Liver (tissue), 9 donors: ENCODE data around the gene TRPC4AP. TPM values are rescaled to one million over a fixed set of nuclear protein-coding genes. Genes with fewer than 3 reads are reported as not detected.

Experiments used
- DNase-seq: peaks from one replicate; pipeline ENCODE4 v3.0.0-alpha.2; 2017; ENCODE audit warnings: low spot score
- H3K27ac ChIP-seq, 2 donors: one replicate each; pipeline ENCODE4 v1.7.0; 2013; ENCODE audit warnings: inconsistent platforms in 2 of 2, low read length in 2 of 2, control low read depth in 1 of 2, low read depth in 1 of 2, mild to moderate bottlenecking in 1 of 2
- H3K27me3 ChIP-seq, 4 donors: one replicate each; pipeline versions ENCODE4 v1.6.1 to v1.7.0; 2013; ENCODE audit warnings: low read length in 3 of 4, inconsistent platforms in 1 of 4, mild to moderate bottlenecking in 1 of 4, moderate library complexity in 1 of 4; ENCODE audit not compliant: control insufficient read depth in 4 of 4, insufficient read depth in 4 of 4
- H3K36me3 ChIP-seq, 4 donors: one replicate each; pipeline versions ENCODE4 v1.6.1 to v1.7.0; 2013; ENCODE audit warnings: low read length in 3 of 4, mild to moderate bottlenecking in 3 of 4, low read depth in 1 of 4, moderate library complexity in 1 of 4; ENCODE audit not compliant: control insufficient read depth in 4 of 4, insufficient read depth in 3 of 4
- H3K4me1 ChIP-seq, 4 donors: one replicate each; pipeline versions ENCODE4 v1.6.1 to v1.7.0; 2013; ENCODE audit warnings: low read length in 3 of 4, mild to moderate bottlenecking in 3 of 4, moderate library complexity in 1 of 4; ENCODE audit not compliant: control insufficient read depth in 4 of 4, insufficient read depth in 4 of 4
- H3K4me3 ChIP-seq, 3 donors: one replicate each; pipeline versions ENCODE4 v1.6.1 to v1.7.0; 2013; ENCODE audit warnings: low read length in 3 of 3, control low read depth in 1 of 3, low read depth in 1 of 3, mild to moderate bottlenecking in 1 of 3
- H3K9ac ChIP-seq, 2 donors: one replicate each; pipeline ENCODE4 v1.7.0; 2013; ENCODE audit warnings: low read length in 2 of 2, mild to moderate bottlenecking in 2 of 2, moderate library complexity in 2 of 2, control low read depth in 1 of 2, low read depth in 1 of 2
- H3K9me3 ChIP-seq, 4 donors: one replicate each; pipeline versions ENCODE4 v1.6.1 to v1.7.0; 2013; ENCODE audit warnings: low read length in 3 of 4; ENCODE audit not compliant: control insufficient read depth in 4 of 4
- ATF3 ChIP-seq: IDR thresholded peaks from 2 replicates; pipeline ENCODE4 v1.6.1; 2016; ENCODE audit warnings: antibody characterized with exemption
- FOXA1 ChIP-seq: IDR thresholded peaks from 2 replicates; pipeline ENCODE4 v1.6.1; 2016; ENCODE audit warnings: antibody characterized with exemption
- FOXA2 ChIP-seq: IDR thresholded peaks from 2 replicates; pipeline ENCODE4 v1.6.1; 2016; ENCODE audit warnings: antibody characterized with exemption
- GABPA ChIP-seq, 2 donors: IDR thresholded peaks in 1 of 2; conservative IDR thresholded peaks in 1 of 2; 2 replicates each; pipeline ENCODE4 v1.6.1; 2016; ENCODE audit warnings: antibody characterized with exemption in 2 of 2, mild to moderate bottlenecking in 1 of 2, moderate library complexity in 1 of 2
- HNF4A ChIP-seq, 2 donors: conservative IDR thresholded peaks; 2 replicates each; pipeline ENCODE4 v1.6.1; 2016; ENCODE audit warnings: antibody characterized with exemption in 2 of 2, mild to moderate bottlenecking in 2 of 2
- HNF4G ChIP-seq: IDR thresholded peaks from 2 replicates; pipeline ENCODE4 v1.6.1; 2016; ENCODE audit warnings: antibody characterized with exemption
- JUND ChIP-seq, 2 donors: IDR thresholded peaks; 2 replicates each; pipeline ENCODE4 v1.6.1; 2016; ENCODE audit warnings: antibody characterized with exemption in 2 of 2
- MAX ChIP-seq: IDR thresholded peaks from 2 replicates; pipeline ENCODE4 v1.6.1; 2016; ENCODE audit warnings: antibody characterized with exemption
- NR2F2 ChIP-seq: IDR thresholded peaks from 2 replicates; pipeline ENCODE4 v1.6.1; 2016; ENCODE audit warnings: antibody characterized with exemption
- RAD21 ChIP-seq, 2 donors: IDR thresholded peaks; 2 replicates each; pipeline ENCODE4 v1.6.1; 2016; ENCODE audit warnings: antibody characterized with exemption in 2 of 2, mild to moderate bottlenecking in 2 of 2
- RXRA ChIP-seq, 2 donors: IDR thresholded peaks; 2 replicates each; pipeline ENCODE4 v1.6.1; 2017 to 2018; ENCODE audit warnings: antibody characterized with exemption in 2 of 2, mild to moderate bottlenecking in 1 of 2
- SP1 ChIP-seq: IDR thresholded peaks from 2 replicates; pipeline ENCODE4 v1.6.1; 2018; ENCODE audit warnings: antibody characterized with exemption, mild to moderate bottlenecking
- TAF1 ChIP-seq: conservative IDR thresholded peaks from 2 replicates; pipeline ENCODE4 v1.6.1; 2016; ENCODE audit warnings: antibody characterized with exemption, mild to moderate bottlenecking
- YY1 ChIP-seq: IDR thresholded peaks from 2 replicates; pipeline ENCODE4 v1.6.1; 2016; ENCODE audit warnings: antibody characterized with exemption, mild to moderate bottlenecking
- WGBS: extraction: QIAGEN DNeasy Blood & Tissue Kit; methylation state at CpG from one replicate; pipeline ENCODE4 v1.1.7; 2013; 5-methylcytosine and 5-hydroxymethylcytosine counted together
- polyA plus RNA-seq, 2 donors: library from polyadenylated mRNA; stranded (reverse) in 1 of 2; unstranded in 1 of 2; fragments of 200-250 nt in 1 of 2; fragments of >200 nt in 1 of 2; fragmentation: Nextera tagmentation in 1 of 2; extraction: Ambion mirVana in 1 of 2; gene quantifications; one replicate each; pipeline versions ENCODE4 v1.2.1 to v1.2.3, GENCODE V29; 2013 to 2015
- total RNA-seq, 2 donors: library from RNA; depleted of rRNA; stranded (reverse); fragments of >200 nt; gene quantifications; one replicate each; pipeline ENCODE4 v1.2.3, GENCODE V29; 2014
- TF ChIP-seq, protein P1 (sequence below): IDR thresholded peaks from 2 replicates; pipeline ENCODE4 v1.6.1; 2016; ENCODE audit warnings: antibody characterized with exemption, mild to moderate bottlenecking
- donor health status: healthy.
- donor health status: healthy.
- donor health status: healthy.
- donor health status: healthy.
- donor health status: healthy.

The TRPC4AP gene
- total and polyA plus RNA-seq, 4 donors, result 26.3 to 57.2 (median 33.8) TPM

DNA sequence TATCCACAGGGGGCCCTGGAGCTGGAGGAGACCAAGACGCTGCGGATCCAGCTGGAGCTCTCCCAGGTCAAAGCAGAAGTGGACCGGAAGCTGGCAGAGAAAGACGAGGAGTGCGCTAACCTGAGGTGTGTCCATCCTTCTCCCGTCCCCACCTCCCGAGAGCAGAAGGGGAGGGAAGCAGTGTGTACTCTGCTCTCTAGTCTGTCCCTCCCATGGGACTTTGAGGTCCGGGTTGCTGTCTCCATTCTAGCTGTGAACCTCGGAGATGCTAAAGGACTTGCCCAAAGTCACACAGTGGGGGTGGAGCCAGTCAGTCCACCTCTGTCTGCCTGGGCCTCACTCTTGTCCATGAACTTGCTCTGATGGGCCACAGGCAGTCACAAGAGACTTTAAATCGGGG is 92.8 kb downstream of the TRPC4AP start (continued):
- TF ChIP-seq, protein P1, sequence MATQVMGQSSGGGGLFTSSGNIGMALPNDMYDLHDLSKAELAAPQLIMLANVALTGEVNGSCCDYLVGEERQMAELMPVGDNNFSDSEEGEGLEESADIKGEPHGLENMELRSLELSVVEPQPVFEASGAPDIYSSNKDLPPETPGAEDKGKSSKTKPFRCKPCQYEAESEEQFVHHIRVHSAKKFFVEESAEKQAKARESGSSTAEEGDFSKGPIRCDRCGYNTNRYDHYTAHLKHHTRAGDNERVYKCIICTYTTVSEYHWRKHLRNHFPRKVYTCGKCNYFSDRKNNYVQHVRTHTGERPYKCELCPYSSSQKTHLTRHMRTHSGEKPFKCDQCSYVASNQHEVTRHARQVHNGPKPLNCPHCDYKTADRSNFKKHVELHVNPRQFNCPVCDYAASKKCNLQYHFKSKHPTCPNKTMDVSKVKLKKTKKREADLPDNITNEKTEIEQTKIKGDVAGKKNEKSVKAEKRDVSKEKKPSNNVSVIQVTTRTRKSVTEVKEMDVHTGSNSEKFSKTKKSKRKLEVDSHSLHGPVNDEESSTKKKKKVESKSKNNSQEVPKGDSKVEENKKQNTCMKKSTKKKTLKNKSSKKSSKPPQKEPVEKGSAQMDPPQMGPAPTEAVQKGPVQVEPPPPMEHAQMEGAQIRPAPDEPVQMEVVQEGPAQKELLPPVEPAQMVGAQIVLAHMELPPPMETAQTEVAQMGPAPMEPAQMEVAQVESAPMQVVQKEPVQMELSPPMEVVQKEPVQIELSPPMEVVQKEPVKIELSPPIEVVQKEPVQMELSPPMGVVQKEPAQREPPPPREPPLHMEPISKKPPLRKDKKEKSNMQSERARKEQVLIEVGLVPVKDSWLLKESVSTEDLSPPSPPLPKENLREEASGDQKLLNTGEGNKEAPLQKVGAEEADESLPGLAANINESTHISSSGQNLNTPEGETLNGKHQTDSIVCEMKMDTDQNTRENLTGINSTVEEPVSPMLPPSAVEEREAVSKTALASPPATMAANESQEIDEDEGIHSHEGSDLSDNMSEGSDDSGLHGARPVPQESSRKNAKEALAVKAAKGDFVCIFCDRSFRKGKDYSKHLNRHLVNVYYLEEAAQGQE, result no peak
- TF ChIP-seq TAF1 (no peak), HNF4G (no peak), FOXA1 (no peak), HNF4A (conservative IDR thresholded peaks at IDR 0.05) (no peak), GABPA (IDR thresholded peaks at IDR 0.05 in 1 of 2, conservative IDR thresholded peaks at IDR 0.05 in 1 of 2) (no peak), NR2F2 (no peak), JUND (IDR thresholded peaks at IDR 0.05) (no peak), ATF3 (no peak), MAX (no peak), FOXA2 (no peak)

DNA sequence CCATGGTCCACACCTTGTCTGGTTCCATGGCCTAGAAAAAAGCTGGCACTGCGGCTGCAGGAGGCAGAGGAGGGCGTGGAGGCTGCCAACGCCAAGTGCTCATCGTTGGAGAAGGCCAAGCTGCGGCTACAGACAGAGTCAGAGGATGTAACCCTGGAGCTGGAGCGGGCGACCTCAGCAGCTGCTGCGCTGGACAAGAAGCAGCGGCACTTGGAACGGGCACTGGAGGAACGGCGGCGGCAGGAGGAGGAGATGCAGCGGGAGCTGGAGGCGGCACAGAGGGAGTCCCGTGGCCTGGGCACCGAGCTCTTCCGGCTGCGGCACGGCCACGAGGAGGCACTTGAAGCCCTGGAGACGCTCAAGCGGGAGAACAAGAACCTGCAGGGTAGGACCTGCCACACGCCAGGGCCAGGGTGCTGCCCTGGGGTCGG is 93.6 kb downstream of the TRPC4AP start:
- Histone ChIP-seq H3K36me3 (peaks cover 17 to 76% (median 22%) of the 10 kb centered on the region in 4 donors), H3K4me1 (peaks cover 2 to 37% (median 20%) of the 10 kb centered on the region in 4 donors), H3K9ac (no peak overlapping the region), H3K9me3 (no peaks in the 10 kb centered on the region), H3K4me3 (no peak overlapping the region), H3K27ac (no peak overlapping the region), H3K27me3 (no peaks in the 10 kb centered on the region)
- WGBS, result 97% methylated on average over 25 of the region's 25 CpGs
- DNase-seq, result no peak
- TF ChIP-seq RXRA (IDR thresholded peaks at IDR 0.05), result no peak
- no peak for TF ChIP-seq SP1
- TF ChIP-seq GABPA (IDR thresholded peaks at IDR 0.05 in 1 of 2, conservative IDR thresholded peaks at IDR 0.05 in 1 of 2), result no peak
- TF ChIP-seq TAF1, result no peak
- no peak for TF ChIP-seq YY1
- TF ChIP-seq RAD21 (IDR thresholded peaks at IDR 0.05), result no peak
- TF ChIP-seq, protein P1, result no peak
- no peak for TF ChIP-seq FOXA2
